Measurements from ENCODE around the gene CD302. TPM values are rescaled to one million over a fixed set of nuclear protein-coding genes. Genes with fewer than 3 reads are reported as not detected.

CD302 gene
- total RNA-seq, 1 experiment from 2014 or later = 0.68 TPM

- Mint-ChIP-seq H3K4me1 (peaks cover 0 to 2% of the 10 kb centered on the region in 2 experiments; a peak in 1 of 4 replicates), H3K4me3 (no peak overlapping the region), H3K27me3 (ENCODE audit: low read depth) (no peaks in the 10 kb centered on the region), H3K9me3 (no peaks in the 10 kb centered on the region), H3K27ac (peak overlapping the region in 2 of 3 experiments; percentile 33 to 90; a peak in 4 of 7 replicates), H3K36me3 (ENCODE audit: insufficient read depth in 1 of 3, low read depth in 3 of 3) (peaks cover 30 to 72% (median 72%) of the 10 kb centered on the region in 3 experiments)
- Histone ChIP-seq H3K4me2 (ENCODE audit: insufficient read depth, insufficient read length, low read length) (no peak overlapping the region), H2BK5ac (ENCODE audit: insufficient read length, low read length) (no peak overlapping the region), H2BK120ac (ENCODE audit: low read depth, low read length, poor library complexity, severe bottlenecking) (no peak overlapping the region), H2BK12ac (ENCODE audit: insufficient read length, low read depth, low read length) (no peak overlapping the region), H4K91ac (ENCODE audit: insufficient read length, low read depth, low read length) (no peak overlapping the region), H2BK20ac (ENCODE audit: low read depth, low read length, poor library complexity, severe bottlenecking) (no peak overlapping the region), H2AFZ (ENCODE audit: low read length) (no peak overlapping the region), H3K14ac (ENCODE audit: insufficient read depth, low read length) (no peak overlapping the region), H3K56ac (ENCODE audit: insufficient read length, low read depth, low read length) (no peak overlapping the region), H3K9me3 (ENCODE audit: control insufficient read depth, low read depth, low read length) (no peaks in the 10 kb centered on the region), H3K18ac (ENCODE audit: insufficient read length, low read depth, low read length) (no peak overlapping the region), H3K79me1 (ENCODE audit: insufficient read depth, low read depth, low read length, poor library complexity, severe bottlenecking) (peaks cover 3% of the 10 kb centered on the region), H3K9ac (ENCODE audit: extremely low read depth, insufficient read length, low read length) (no peak overlapping the region), H3T11ph (ENCODE audit: low read length) (no peak overlapping the region), H2AK5ac (ENCODE audit: insufficient read length, low read length) (no peak overlapping the region), H3K4me1 (ENCODE audit: insufficient read depth, low read length) (no peaks in the 10 kb centered on the region), H4K8ac (replicated peaks; ENCODE audit: insufficient read length, low read depth, low read length) (no peak overlapping the region), H4K5ac (ENCODE audit: insufficient read length, low read depth, low read length) (no peak overlapping the region), H3K27ac (ENCODE audit: insufficient read length, low read depth, low read length) (no peak overlapping the region), H2BK15ac (ENCODE audit: low read depth, low read length) (no peak overlapping the region), H3K23ac (ENCODE audit: insufficient read length, low read depth, low read length) (no peak overlapping the region), H3K79me2 (ENCODE audit: insufficient read depth, low read length) (peaks cover 4% of the 10 kb centered on the region; the same call in 1 of the 2 replicates), H3K4ac (ENCODE audit: low read depth, low read length) (no peak overlapping the region), H3K23me2 (ENCODE audit: insufficient read length, low read depth, low read length, poor library complexity, severe bottlenecking) (no peaks in the 10 kb centered on the region), H3K27me3 (ENCODE audit: insufficient read depth, low read length) (no peaks in the 10 kb centered on the region), H4K20me1 (ENCODE audit: control insufficient read depth, insufficient read depth, insufficient read length) (no peaks in the 10 kb centered on the region)
- no peak for DNase-seq
- no CpG with 5 or more reads among the region's 15 CpGs for WGBS (ENCODE audit: extremely low coverage, insufficient read length, low lambda C conversion rate)
- no peak for TF ChIP-seq CTCF (conservative IDR thresholded peaks at IDR 0.05)
Observed at GRCh38 chr2:159738509-159739390, 59.3 kb downstream of the CD302 start.
